Measurements from ENCODE around the gene CSRNP3. TPM values are rescaled to one million over a fixed set of nuclear protein-coding genes. Genes with fewer than 3 reads are reported as not detected.

The CSRNP3 gene
- total RNA-seq, 1 donor from 2014 or later: 18.4 TPM

- no peaks in the 10 kb centered on the region for H3K27me3 Mint-ChIP-seq
- H3K36me3 Mint-ChIP-seq: no peaks in the 10 kb centered on the region
- H3K4me1 Mint-ChIP-seq (ENCODE audit: unreplicated experiment): no peaks in the 10 kb centered on the region
- no peak for TF ChIP-seq CTCF (conservative IDR thresholded peaks at IDR 0.05)
- H3K9me3 Mint-ChIP-seq: no peaks in the 10 kb centered on the region
- H3K27ac Mint-ChIP-seq: no peak overlapping the region
- H3K4me3 Mint-ChIP-seq: no peak overlapping the region
- no peak for DNase-seq (ENCODE audit: extremely low spot score, unreplicated experiment)
Observed at GRCh38 chr2:165453561-165454094, 15.9 kb upstream of the CSRNP3 start.

- Mint-ChIP-seq H3K4me1 (ENCODE audit: unreplicated experiment) (no peaks in the 10 kb centered on the region), H3K4me3 (no peak overlapping the region), H3K36me3 (no peaks in the 10 kb centered on the region), H3K27ac (no peak overlapping the region), H3K27me3 (no peaks in the 10 kb centered on the region), H3K9me3 (no peaks in the 10 kb centered on the region)
- no peak for TF ChIP-seq CTCF (conservative IDR thresholded peaks at IDR 0.05)
- no peak for DNase-seq (ENCODE audit: extremely low spot score, unreplicated experiment)
Observed at GRCh38 chr2:165454905-165455304, 14.6 kb upstream of the CSRNP3 start.

- Mint-ChIP-seq H3K4me1 (ENCODE audit: unreplicated experiment) (no peaks in the 10 kb centered on the region), H3K27ac (no peak overlapping the region), H3K36me3 (no peaks in the 10 kb centered on the region), H3K27me3 (no peaks in the 10 kb centered on the region), H3K4me3 (no peak overlapping the region), H3K9me3 (no peaks in the 10 kb centered on the region)
- no peak for DNase-seq (ENCODE audit: extremely low spot score, unreplicated experiment)
- TF ChIP-seq CTCF (conservative IDR thresholded peaks at IDR 0.05): no peak
Observed at GRCh38 chr2:165456027-165456426, 13.5 kb upstream of the CSRNP3 start.

- Mint-ChIP-seq H3K36me3 (no peaks in the 10 kb centered on the region), H3K27me3 (no peaks in the 10 kb centered on the region), H3K9me3 (no peaks in the 10 kb centered on the region), H3K4me1 (ENCODE audit: unreplicated experiment) (peaks cover 5% of the 10 kb centered on the region), H3K27ac (no peak overlapping the region), H3K4me3 (no peak overlapping the region)
- no peak for TF ChIP-seq CTCF (conservative IDR thresholded peaks at IDR 0.05)
- no peak for DNase-seq (ENCODE audit: extremely low spot score, unreplicated experiment)
Observed at GRCh38 chr2:165462443-165462842, 7.1 kb upstream of the CSRNP3 start.

GRCh38 chr2:165466386-165466785 is 3.1 kb upstream of the CSRNP3 start:
- no peak for DNase-seq (ENCODE audit: extremely low spot score, unreplicated experiment)
- no peaks in the 10 kb centered on the region for H3K9me3 Mint-ChIP-seq
- H3K4me3 Mint-ChIP-seq: no peak overlapping the region
- TF ChIP-seq CTCF (conservative IDR thresholded peaks at IDR 0.05): no peak
- H3K27ac Mint-ChIP-seq: no peak overlapping the region
- H3K36me3 Mint-ChIP-seq: no peaks in the 10 kb centered on the region
- no peaks in the 10 kb centered on the region for H3K27me3 Mint-ChIP-seq
- H3K4me1 Mint-ChIP-seq (ENCODE audit: unreplicated experiment): peaks cover 20% of the 10 kb centered on the region

- Mint-ChIP-seq H3K27me3 (no peaks in the 10 kb centered on the region), H3K4me1 (ENCODE audit: unreplicated experiment) (peaks cover 22% of the 10 kb centered on the region), H3K4me3 (no peak overlapping the region), H3K36me3 (no peaks in the 10 kb centered on the region), H3K9me3 (no peaks in the 10 kb centered on the region), H3K27ac (no peak overlapping the region)
- DNase-seq (ENCODE audit: extremely low spot score, unreplicated experiment): no peak
- TF ChIP-seq CTCF (conservative IDR thresholded peaks at IDR 0.05): peak; percentile 54
Observed at GRCh38 chr2:165467921-165468320, 1.6 kb upstream of the CSRNP3 start.
